Activated naive CD4-positive, alpha-beta T cell treated with anti-CD3 and anti-CD28 coated beads for 36 hours (primary cell): Measurements from ENCODE around the gene HNF4A. TPM values are rescaled to one million over a fixed set of nuclear protein-coding genes. Genes with fewer than 3 reads are reported as not detected.

Source experiments
- CTCF ChIA-PET: fragments of 350-600 bp; sonication (Branson Sonifier 250); formaldehyde crosslinking; loops from one replicate; lab custom pipeline; 2021; ENCODE audit warnings: antibody characterized with exemption; lab: Charles Lee
- DNase-seq: peaks from one replicate; pipeline ENCODE4 v3.0.0-alpha.2; 2020
- H3K27ac Mint-ChIP-seq: one replicate; pipeline ENCODE4 v1.8.0; 2021; ENCODE audit warnings: mild to moderate bottlenecking, mixed read lengths
- H3K27me3 Mint-ChIP-seq: one replicate; pipeline ENCODE4 v1.8.0; 2021; ENCODE audit warnings: low read depth, mixed read lengths
- H3K36me3 Mint-ChIP-seq: one replicate; pipeline ENCODE4 v1.8.0; 2021; ENCODE audit warnings: low read depth, mixed read lengths
- H3K4me1 Mint-ChIP-seq: one replicate; pipeline ENCODE4 v1.8.0; 2021; ENCODE audit warnings: low read depth, mixed read lengths
- H3K4me3 Mint-ChIP-seq: one replicate; pipeline ENCODE4 v1.8.0; 2021; ENCODE audit warnings: mild to moderate bottlenecking, moderate library complexity, mixed read lengths
- H3K9me3 Mint-ChIP-seq: one replicate; pipeline ENCODE4 v1.8.0; 2021; ENCODE audit warnings: mixed read lengths
- intact Hi-C: fragments of 100-400 bp; cut with micrococcal nuclease; formaldehyde crosslinking; loops from one replicate; pipeline ENCODE4 v1.15.1; 2023
- total RNA-seq, 2 experiments: library from RNA; stranded (reverse); gene quantifications; one replicate each; pipeline ENCODE4 v1.2.3, GENCODE V29; 2021

HNF4A gene
- total RNA-seq, 2 experiments from 2014 or later = not detected

- CTCF ChIA-PET = interaction anchor here (0.8 kb wide), 1 partner anchor 30 kb away, joined by 3 read pairs; no protein-coding TSS in a partner anchor
- no peak for DNase-seq
- intact Hi-C loops = no loop called here
- Mint-ChIP-seq H3K4me3 (no peak overlapping the region), H3K36me3 (no peaks in the 10 kb centered on the region), H3K27ac (no peak overlapping the region), H3K4me1 (no peaks in the 10 kb centered on the region), H3K27me3 (no peaks in the 10 kb centered on the region), H3K9me3 (no peaks in the 10 kb centered on the region)
Measured at GRCh38 chr20:44414346-44414714, 58.8 kb downstream of the HNF4A start.

DNA sequence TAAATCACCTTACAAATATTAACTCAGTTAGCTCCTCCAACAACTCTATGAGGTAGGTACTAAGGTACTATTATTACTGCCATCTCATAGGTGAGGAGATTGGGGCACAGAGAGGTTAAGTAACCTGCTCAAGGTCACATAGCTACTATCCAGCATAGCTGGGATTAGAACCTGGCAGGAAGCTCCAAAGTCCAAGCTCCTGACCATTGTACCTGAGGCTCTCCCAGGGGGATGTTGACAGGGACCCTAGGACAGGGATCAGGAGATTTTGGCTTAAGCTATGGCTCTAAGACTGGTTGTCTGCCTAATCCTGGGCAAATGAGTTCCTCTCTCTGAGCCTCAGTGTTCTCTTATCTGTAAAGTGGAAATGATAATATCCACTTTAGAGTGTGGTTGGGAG lies 59.3 kb downstream of the HNF4A start:
- CTCF ChIA-PET = interaction anchor here (0.8 kb wide), 1 partner anchor 31 kb away, joined by 3 read pairs; no protein-coding TSS in a partner anchor
- Mint-ChIP-seq H3K9me3 (no peaks in the 10 kb centered on the region), H3K27me3 (no peaks in the 10 kb centered on the region), H3K4me1 (no peaks in the 10 kb centered on the region), H3K4me3 (no peak overlapping the region), H3K27ac (no peak overlapping the region), H3K36me3 (no peaks in the 10 kb centered on the region)
- DNase-seq = no peak
- intact Hi-C loops = no loop called here

DNA sequence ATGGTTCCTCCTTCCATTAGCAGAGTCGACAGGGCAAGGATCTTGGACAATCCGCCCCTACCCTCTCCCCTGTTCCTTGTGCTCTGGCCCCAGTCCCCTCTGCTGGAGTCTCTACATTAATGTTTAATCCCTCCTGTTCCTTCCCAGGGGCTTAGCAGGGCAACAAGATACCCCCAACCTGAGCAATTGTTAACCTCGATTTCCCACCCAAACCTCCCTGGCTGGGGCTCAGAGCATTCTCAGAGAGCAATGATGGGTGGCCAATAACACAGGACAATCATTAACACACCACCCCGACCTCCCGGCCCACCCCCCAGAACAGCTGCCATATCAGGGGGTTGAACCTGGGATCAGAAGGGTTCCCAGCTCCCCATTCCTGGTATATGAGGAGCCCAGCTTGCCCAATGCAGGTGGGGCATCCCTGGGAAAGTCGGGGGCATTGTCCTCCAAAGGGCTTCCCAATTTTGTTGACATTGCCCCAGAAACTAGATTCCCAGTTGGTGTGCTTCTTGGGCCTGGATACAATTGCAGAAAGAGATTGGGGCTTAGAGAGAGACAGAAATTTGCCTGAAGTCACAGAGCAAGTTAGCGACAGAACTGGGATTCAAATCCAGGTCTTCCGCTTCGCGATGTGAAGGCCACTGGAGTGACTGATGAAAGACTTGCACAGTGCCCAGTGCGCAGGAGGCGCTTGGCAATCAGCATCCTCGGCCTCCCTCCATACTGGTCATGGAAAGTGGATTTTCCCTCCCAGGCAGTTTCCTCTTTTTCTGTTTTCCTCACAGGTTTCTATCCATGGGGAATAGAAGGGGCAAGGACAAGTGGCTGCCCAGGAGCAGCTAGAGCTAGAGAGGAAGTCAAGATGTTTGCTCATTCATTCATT lies 60.6 kb downstream of the HNF4A start:
- CTCF ChIA-PET = no interaction called here
- Mint-ChIP-seq H3K27me3 (peaks cover under 1% of the 10 kb centered on the region), H3K4me1 (no peaks in the 10 kb centered on the region), H3K4me3 (no peak overlapping the region), H3K9me3 (no peaks in the 10 kb centered on the region), H3K27ac (no peak overlapping the region), H3K36me3 (no peaks in the 10 kb centered on the region)
- intact Hi-C loops = no loop called here
- no peak for DNase-seq

GRCh38 chr20:44418069-44418905 lies 62.8 kb downstream of the HNF4A start:
- intact Hi-C loops = no loop called here
- Mint-ChIP-seq H3K27ac (no peak overlapping the region), H3K36me3 (no peaks in the 10 kb centered on the region), H3K9me3 (no peaks in the 10 kb centered on the region), H3K4me3 (no peak overlapping the region), H3K4me1 (no peaks in the 10 kb centered on the region), H3K27me3 (peaks cover 2% of the 10 kb centered on the region)
- CTCF ChIA-PET = no interaction called here
- DNase-seq = no peak

DNA sequence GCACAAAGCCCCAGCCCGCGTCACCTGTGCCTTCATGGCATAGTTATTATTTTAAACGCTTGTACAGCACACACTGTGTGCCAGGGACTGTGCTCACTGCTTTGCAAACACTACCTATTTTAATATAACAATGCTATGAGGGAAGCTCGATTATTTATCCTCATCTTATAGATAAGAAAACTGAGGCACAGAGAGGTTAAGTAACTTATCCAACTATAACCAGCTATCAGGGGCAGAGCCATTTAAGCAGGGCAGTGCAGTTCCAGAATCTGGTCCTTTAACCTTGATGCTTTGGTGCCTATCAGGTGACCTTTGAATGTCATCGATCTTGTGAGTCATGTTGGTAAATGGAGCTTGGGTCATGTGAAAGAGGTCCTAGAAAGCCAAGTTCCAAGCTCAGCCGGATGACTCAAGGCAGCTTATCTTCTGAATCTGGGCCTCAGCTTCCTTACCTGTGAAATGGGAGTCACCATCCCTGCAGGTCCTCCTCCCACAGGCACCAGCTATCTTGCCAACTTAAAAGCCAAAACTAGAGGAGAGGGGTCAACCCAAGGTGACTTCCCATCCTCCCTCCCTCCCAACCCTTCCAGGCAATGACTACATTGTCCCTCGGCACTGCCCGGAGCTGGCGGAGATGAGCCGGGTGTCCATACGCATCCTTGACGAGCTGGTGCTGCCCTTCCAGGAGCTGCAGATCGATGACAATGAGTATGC lies 63.8 kb downstream of the HNF4A start:
- Mint-ChIP-seq H3K9me3 (no peaks in the 10 kb centered on the region), H3K27me3 (peaks cover 3% of the 10 kb centered on the region), H3K36me3 (no peaks in the 10 kb centered on the region), H3K4me3 (no peak overlapping the region), H3K27ac (no peak overlapping the region), H3K4me1 (no peaks in the 10 kb centered on the region)
- DNase-seq = no peak
- intact Hi-C loops = no loop called here
- CTCF ChIA-PET = no interaction called here

DNA sequence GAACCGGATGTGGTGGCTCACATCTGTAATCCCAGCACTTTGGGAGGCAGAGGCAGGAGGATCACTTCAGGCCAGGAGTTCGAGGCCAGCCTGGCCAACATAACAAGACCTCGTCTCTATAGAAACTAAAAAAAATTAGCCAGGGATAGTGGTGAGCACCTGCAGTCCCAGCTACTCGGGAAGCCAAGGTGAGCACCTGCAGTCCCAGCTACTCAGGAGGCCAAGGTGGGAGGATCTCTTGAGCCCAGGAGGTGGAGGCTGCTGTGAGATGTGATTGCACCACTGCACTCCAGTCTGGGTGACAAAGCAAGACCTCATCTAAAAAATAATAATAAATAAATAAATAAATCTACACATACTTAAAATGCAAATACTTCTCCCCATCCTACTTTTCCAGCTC lies 65.0 kb downstream of the HNF4A start:
- no peak overlapping the region for H3K4me3 Mint-ChIP-seq
- no peak for DNase-seq
- H3K27me3 Mint-ChIP-seq = peaks cover 3% of the 10 kb centered on the region
- H3K27ac Mint-ChIP-seq = no peak overlapping the region
- no peaks in the 10 kb centered on the region for H3K9me3 Mint-ChIP-seq
- H3K36me3 Mint-ChIP-seq = no peaks in the 10 kb centered on the region
- intact Hi-C loops = no loop called here
- no peaks in the 10 kb centered on the region for H3K4me1 Mint-ChIP-seq
- CTCF ChIA-PET = no interaction called here

- intact Hi-C loops = no loop called here
- Mint-ChIP-seq H3K27me3 (peaks cover 3% of the 10 kb centered on the region), H3K9me3 (no peaks in the 10 kb centered on the region), H3K27ac (no peak overlapping the region), H3K4me1 (no peaks in the 10 kb centered on the region), H3K4me3 (no peak overlapping the region), H3K36me3 (no peaks in the 10 kb centered on the region)
- no peak for DNase-seq
- CTCF ChIA-PET = no interaction called here
Measured at GRCh38 chr20:44422083-44422482, 66.6 kb downstream of the HNF4A start.

DNA sequence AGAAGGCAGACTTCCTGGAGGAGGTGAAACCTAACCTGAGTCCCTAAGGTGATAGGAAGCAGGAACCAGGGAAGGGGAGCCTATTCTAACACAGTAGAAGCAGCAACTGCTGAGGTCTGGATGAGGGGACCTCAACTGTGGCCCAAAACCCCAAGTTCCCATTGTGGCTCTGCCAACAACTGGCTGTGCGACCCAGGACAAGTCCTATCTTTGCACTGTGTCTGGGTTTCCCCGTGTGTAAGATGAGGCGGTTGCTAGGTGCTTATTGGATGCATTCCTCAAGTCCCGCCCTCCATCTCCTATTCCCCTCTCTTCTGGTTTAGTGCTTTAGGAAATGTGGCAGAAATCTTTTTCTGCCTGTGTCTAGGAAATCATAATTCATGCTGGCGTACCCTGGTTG lies 68.0 kb downstream of the HNF4A start:
- peaks cover 3% of the 10 kb centered on the region for H3K27me3 Mint-ChIP-seq
- H3K4me3 Mint-ChIP-seq = no peak overlapping the region
- H3K4me1 Mint-ChIP-seq = no peaks in the 10 kb centered on the region
- CTCF ChIA-PET = no interaction called here
- intact Hi-C loops = no loop called here
- H3K27ac Mint-ChIP-seq = no peak overlapping the region
- H3K36me3 Mint-ChIP-seq = no peaks in the 10 kb centered on the region
- DNase-seq = no peak
- no peaks in the 10 kb centered on the region for H3K9me3 Mint-ChIP-seq

DNA sequence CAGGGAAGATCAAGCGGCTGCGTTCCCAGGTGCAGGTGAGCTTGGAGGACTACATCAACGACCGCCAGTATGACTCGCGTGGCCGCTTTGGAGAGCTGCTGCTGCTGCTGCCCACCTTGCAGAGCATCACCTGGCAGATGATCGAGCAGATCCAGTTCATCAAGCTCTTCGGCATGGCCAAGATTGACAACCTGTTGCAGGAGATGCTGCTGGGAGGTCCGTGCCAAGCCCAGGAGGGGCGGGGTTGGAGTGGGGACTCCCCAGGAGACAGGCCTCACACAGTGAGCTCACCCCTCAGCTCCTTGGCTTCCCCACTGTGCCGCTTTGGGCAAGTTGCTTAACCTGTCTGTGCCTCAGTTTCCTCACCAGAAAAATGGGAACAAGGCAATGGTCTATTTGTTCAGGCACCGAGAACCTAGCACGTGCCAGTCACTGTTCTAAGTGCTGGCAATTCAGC lies 68.6 kb downstream of the HNF4A start:
- Mint-ChIP-seq H3K27ac (no peak overlapping the region), H3K27me3 (peaks cover 3% of the 10 kb centered on the region), H3K9me3 (no peaks in the 10 kb centered on the region), H3K36me3 (no peaks in the 10 kb centered on the region), H3K4me3 (no peak overlapping the region), H3K4me1 (no peaks in the 10 kb centered on the region)
- CTCF ChIA-PET = no interaction called here
- no peak for DNase-seq
- intact Hi-C loops = no loop called here

DNA sequence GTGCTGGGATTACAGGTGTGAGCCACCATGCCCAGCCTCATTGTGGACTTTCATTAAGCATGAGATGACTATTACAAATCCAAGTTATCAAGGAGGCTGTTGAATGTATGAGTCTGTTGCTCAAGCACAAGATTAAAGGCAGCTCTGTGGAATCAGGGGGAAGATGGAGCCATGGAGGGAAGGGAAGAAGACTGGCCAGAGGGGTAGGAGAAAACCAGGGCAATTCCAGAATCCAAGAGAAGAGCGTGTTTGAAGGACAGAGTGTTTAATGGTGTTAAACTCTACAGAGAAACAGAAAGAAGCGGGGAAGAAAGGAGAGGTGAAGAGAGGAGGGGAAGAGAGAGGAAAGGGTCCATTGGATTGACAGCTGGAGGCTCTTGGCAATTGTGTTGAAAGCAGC lies 70.4 kb downstream of the HNF4A start:
- Mint-ChIP-seq H3K27ac (no peak overlapping the region), H3K36me3 (no peaks in the 10 kb centered on the region), H3K4me1 (no peaks in the 10 kb centered on the region), H3K4me3 (no peak overlapping the region), H3K9me3 (no peaks in the 10 kb centered on the region), H3K27me3 (peaks cover 3% of the 10 kb centered on the region)
- intact Hi-C loops = no loop called here
- DNase-seq = no peak
- CTCF ChIA-PET = no interaction called here

- CTCF ChIA-PET = interaction anchor here (1.5 kb wide), 1 partner anchor 183 kb away, joined by 5 read pairs; no protein-coding TSS in a partner anchor
- H3K27ac Mint-ChIP-seq = no peak overlapping the region
Measured at GRCh38 chr20:44426879-44427790, 71.6 kb downstream of the HNF4A start.

More at GRCh38 chr20:44426879-44427790, 71.6 kb downstream of the HNF4A start:
- H3K4me1 Mint-ChIP-seq = no peaks in the 10 kb centered on the region
- H3K27me3 Mint-ChIP-seq = peaks cover 1% of the 10 kb centered on the region
- intact Hi-C loops = no loop called here
- no peaks in the 10 kb centered on the region for H3K36me3 Mint-ChIP-seq
- no peak overlapping the region for H3K4me3 Mint-ChIP-seq
- H3K9me3 Mint-ChIP-seq = no peaks in the 10 kb centered on the region
- no peak for DNase-seq
